ENCODE measurements around the gene LRP11.
A peak's percentile ranks its signal among the peaks of the same experiment; 100 is the strongest.
"Not testable (repeated sequence)": the region's sequence is repeated elsewhere in the genome, so short reads cannot be mapped to it uniquely, and the experiment has no call there.

Gene LRP11

DNA sequence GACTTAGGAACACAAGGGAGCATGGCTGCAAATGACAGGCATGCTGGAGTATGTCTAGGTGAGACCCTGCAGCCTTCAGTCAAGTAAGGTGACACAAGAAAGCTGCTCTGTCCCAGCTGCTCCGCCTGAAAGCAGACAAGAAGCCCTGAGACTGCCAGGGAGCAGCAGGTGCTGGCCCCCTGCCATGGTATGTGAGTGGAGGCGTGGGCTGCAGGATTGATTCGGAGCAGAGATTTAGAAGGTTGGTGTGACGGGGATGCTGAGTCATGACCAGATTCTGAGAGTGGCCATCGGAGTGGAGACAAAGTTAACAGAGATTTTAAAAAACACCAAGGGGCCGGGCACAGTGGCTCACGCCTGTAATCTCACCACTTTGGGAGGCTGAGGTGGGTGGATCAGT, 17.8 kb downstream of the LRP11 start:
- no peak for DNase-seq

DNA sequence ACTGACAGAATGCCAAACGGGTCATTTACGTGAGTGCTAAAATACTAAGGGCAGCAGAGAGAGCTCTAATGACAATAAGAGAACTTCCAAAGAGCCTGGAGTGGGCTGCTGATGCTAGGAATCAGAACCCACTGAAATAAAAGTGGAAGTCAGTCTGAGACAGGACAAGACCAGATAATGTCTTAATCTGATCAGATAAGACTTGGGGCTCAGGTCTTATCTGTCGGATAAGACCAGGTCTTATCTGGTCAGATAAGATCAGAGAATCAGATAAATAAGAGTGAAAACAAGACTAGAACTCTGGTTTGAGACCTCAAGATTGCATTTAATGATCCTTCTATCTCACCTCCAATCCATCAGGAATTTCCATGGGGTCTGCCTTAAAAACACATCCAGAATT, 18.6 kb downstream of the LRP11 start:
- no peak for DNase-seq

DNA sequence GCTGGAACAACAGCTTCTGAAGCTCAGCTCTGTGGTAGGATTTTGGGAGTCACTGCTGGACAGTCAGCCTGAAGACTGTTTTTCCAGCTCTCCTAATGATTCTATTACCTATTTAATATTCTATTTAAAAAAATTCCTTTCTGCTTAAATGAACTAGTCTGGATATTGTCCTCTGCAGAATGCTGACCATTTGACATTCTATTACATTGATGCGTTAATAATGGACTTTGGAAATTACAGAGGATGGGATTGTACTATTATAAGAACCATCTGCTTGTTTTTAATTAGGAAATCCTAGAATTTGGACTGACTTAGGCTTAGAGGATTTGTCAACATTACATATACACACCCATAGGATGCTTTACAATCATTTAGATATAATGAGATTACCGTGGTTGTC, 19.7 kb downstream of the LRP11 start:
- DNase-seq, result no peak

DNA sequence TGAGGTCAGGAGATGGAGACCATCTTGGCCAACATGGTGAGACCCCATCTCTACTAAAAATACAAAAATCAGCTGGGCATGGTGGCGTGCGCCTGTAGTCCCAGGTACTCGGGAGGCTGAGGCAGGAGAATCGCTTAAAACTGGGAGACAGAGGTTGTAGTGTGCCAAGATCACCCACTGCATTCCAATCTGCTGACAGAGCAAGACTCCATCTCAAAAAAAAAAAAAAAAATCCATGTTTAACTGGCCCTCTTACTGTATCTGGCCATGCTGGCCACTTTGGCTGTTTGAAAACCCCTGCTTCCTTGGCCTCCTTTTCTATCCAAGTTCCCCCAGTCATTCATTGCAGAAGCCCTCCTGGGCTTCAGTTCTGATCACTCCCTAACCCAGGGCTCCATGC, 20.1 kb downstream of the LRP11 start:
- DNase-seq, result not testable (repeated sequence)

DNA sequence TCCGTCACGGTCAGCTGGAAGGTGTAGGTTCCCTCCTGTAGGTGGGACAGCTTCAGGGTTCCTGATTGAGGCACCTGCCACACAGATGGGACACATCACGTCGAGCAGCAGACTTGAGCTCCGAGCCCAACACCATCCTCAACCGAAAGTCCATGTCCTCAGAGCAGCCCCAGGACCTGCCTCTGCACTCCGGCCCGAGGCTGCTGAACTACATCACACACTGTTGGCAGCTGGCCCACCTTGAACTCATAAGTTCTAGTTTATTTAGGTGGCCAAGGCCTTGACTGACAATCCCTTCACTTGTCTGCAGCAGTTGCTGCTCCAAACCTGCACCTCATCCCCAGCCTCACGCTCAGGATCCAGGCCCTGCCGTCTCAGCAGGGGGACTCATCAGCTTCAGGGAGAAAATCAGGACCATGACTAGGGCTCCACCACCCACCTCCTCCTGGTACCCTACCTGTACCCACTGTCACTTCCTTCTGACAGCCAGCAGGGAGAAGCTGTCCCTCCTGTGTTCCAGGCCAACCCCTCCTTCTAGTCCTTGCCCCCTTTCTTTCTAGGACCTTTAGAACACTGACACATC, 21.0 kb downstream of the LRP11 start:
- DNase-seq, result no peak

DNA sequence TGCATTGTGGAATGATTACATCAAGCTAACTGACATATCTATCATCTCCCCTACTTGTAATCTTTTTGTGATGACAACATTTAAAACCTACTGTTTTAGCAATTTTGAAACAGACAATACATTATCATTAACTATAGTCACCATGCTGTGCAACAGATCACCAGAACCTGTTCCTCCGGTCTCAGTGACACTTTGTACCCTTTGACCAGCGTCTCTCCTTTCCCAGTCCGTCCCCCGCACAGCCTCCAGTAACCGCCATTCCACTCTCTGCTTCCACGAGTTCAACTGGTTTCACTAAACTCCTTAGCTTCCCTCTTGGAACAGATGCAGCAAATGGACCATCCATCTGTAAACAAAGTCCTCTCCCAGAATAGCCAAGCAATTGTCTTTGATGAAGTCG, 21.8 kb downstream of the LRP11 start:
- no peak for DNase-seq

DNA sequence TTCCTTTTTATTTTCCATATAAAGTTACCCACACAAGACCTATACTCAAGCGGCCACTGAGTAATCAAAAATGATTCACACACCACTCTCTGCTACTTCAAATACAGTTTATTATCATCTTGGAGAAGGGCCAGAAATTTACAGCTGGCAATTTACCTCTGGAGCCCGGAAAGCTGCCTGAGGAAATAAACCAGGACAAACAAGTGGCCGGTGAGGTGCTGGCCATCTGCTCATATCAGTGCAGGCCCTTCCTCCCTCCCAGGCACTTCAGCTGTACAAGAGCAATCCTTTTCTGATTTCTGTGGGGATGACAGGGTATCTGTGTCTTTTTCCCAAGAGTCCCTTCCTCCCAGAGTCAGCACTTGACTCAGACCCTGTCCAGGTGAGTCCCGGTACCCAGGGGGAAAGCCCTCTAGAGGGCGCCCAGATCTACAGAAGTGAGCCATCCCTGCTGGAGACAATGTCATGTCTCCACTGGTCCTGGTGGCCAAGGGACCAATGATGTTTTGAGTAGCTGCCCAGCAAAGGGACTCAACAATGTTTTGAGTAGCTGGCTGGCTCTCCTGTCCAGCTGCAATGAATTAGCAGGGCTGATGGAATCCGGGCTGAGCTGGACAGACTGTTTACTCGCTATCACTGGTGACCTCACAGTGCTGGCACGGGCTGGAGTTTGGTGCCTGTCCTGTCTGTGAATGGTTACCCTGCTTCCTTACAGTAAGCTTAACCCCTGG, 23.6 kb downstream of the LRP11 start:
- peak; percentile 60 for DNase-seq

DNA sequence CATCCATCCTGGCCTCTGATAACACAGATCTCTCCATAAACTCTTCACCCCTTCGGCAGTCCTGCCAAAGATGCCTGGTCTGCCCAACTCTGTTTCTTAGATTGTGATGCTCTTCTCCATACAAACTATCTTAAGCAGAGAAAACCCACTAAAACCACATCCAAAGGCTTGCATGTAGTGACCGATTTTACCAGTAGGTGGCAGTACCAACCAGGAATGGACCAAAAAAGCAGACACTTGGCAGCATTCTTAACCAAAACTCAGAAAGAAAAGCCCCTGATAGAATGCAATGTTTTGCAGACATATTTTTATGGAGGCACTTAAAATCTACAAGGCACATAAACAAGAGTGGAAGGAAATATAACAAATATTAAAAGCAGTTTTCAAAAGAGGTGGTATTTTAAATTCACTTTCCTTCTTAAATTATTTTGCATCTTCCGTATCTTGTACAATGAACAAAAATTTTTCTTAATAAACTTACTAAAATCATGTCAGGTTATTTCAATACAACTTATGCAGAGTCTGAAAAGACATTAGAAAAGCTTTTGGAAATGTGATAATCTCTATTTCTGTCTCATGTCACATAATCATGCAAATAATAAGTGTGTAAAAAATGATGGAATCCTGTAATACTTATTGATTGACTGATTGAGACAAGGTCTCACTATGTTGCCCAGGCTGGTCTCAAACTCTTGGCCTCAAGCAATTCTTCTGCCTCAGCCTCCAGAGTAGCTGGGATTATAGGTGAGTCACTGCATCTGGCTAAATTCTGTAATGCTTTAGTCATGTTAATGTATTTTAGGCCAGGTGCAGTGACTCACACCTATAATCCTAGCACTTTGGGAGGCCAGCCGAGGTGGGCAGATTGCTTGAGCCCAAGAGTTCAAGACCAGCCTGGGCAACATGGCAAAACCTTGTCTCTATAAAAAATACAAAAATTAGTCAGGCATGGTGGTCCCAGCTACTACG, 29.4 kb downstream of the LRP11 start:
- peak; percentile 57 for DNase-seq

DNA sequence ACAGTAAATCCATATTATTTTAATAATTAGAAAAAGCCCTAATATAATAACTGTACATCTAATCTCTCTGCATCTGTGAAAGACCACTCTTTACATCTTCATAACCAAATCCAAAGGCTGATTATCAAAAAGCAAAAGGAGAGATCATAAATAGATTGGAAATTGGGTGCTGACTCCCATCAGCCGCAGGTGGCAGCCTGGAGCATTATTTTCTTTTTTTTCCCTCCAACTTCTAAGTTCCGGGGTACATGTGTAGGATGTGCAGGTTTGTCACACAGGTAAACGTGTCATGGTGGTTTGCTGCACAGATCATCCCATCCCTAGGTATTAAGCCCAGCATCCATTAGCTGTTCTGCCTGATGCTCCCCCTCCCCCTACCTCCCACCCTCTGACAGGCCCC, 30.5 kb downstream of the LRP11 start:
- DNase-seq, result no peak

DNA sequence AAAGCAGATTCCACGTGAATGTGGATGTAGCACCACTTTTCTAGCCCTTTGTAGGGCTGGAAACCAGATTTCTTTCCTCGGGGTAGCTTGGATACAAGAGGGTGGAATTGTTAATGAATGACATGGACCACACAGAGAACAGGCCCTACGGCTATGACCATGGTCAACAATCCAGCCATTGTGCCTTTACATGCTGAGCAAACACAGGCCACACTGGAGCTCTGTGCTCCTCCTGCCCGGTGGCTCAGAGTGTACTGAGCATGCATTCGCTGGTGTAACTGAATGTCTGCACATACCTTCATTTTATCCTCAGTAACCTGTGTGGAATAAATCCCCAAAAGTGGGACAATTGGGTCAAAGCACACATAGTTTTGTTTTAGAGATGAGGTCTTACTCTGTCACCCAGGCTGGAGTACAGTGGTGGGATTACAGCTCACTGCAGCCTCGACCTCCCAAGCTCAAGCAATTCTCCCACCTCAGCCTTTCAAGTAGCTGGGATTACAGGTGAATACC, 32.8 kb downstream of the LRP11 start:
- DNase-seq, result no peak

DNA sequence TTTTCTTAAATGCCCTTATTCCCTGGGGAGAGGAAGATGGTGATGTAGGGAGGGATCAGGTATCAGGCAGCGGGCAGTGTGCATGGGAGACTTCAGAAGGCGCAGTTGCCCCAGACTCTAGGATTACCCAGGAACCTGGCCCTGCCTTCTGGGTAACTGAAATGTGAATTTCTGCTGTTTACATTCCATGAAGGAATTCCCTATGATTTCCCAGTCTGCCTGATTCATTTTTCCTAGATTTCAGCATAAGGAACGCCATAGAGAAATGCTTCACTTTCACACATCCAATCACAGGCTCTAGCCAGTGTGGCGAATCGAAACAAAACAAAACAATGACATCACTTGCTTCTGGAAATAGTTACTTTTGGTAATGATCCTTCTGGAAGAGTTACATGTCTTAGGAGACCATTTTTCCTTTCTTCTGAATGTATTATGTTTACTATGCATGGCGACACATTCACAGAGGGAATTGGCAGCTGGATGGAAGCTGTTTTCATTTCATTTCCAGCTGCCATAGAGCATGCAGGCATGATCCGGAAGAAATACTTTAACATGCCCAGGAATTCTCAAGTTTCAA, 33.3 kb downstream of the LRP11 start:
- no peak for DNase-seq

DNA sequence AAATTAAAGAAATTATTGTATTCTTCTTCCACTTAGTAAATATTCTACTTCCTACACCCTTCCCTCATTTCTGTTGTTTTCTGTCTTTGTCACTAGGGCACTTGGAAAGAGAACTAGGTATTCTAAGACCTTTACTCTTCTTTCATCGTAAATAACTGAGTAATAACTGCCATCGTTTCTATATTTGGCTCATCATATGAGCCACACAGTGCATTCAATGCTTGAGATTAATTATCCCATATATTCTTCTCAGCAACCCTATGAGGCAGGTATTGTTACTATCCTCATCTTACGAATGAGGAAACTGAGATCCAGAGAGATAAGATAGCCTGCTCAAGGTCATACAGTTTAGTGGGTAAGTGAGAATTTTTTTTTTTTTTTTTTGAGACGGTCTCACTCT, 38.9 kb downstream of the LRP11 start:
- DNase-seq, result no peak

DNA sequence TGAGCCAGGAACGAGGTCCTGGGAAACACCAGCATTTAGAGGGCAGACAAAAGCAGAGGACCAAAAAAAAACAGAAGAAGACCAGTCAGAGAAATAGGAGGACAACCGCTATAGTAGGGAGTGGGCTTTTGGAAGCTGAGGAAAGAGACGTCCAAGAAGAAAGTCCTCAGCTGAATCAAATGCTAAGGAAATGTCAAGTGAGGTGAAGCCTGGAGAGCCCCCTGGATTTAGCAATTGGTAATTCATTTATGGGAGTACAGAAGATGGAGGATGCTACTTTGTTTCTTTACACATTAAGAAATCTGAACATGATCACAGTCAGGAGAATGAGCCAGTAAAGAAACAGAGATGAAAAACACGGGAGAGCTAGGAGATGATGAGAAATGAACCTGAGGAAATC, 41.1 kb downstream of the LRP11 start:
- DNase-seq, result no peak

DNA sequence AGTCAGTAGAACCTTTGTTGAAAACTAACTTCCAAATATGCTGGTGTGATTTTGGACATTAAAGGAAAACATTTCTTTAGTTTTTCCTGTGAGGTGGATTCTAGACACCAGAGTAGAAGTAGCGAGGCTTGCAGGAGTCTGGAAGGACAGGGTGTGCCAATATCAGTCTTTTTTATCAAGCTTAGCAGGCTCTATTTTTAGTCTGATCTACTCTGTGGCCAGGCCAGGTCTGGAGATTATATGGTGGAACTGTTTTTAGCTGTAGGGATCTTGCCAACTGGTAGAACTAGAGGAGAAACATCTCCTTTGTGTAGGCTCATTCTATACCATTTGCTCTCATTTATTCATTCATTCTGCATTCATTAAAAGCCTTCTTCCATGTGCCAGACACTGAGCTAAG, 42.7 kb downstream of the LRP11 start:
- DNase-seq, result no peak

DNA sequence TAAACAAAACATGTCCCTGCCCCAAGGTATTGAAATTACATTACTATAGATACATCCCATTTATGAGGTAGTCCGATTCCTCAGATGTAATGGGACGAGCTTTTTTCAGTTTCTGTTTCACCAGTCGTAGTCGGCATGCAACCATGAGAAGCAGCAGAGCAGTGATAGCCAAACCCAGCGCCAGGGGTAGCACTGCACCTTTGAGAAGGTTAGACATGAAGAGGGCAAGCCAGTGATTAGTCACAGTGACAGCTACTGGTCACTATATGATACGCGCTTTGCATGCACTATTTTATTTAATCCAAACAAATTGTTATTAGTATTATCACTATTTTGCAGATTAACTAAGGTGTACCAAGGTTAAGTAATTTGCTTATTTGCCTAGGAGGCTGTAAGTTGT, 43.7 kb downstream of the LRP11 start:
- DNase-seq, result no peak

DNA sequence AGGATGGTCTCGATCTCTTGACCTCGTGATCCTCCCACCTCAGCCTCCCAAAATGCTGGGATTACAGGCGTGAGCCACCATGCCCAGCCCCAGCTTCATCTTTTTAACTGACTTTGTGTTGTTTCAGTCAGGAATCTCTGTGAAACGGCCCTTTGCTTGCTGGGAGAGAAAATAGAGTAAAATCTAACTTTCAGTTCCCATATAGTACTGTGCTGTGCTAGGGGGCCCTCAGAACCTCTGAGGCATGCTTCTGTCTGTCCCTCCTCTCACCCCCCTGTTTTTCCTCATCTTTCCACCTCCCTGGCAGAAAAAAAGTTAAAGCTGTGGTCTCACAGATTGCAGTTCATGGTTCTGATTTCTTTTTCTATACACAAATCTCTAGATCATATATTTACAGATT, 48.4 kb downstream of the LRP11 start:
- no peak for DNase-seq

DNA sequence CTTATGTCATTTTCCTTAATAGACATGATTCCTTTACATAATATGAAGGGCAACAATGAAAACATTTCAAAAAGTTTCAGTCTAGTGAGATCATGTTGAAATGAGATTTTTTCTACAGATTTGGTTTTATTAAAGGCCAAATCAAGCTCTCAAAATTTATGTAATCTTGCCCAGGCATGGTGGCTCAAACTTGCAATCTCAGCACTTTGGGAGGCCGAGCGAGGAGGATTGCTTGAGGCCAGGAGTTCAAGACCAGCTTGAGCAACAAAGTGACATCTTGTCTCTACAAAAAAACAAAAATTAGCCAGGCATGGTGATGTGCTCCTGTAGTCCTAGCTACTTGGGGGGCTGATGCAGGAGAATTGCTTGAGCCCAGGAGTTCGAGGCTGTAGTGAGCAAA, 50.8 kb downstream of the LRP11 start:
- DNase-seq, result no peak

DNA sequence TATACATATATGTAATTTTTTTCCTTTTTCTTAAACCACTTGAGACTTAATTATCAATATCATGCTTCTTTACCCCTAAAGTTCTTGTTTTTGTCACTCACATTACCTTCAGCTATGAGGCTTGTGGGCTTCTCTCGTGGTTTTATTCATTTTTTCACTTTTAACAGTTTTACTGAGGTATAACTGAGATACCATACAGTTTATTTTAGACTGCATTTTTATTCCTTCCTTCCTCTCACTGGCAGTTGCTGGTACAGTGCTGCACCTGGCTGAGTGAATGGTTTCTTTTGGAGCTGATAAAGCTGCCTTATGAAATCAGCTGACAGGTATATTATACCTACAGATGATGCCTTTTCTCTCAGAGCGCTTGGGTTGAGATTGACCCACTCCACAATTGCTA, 54.4 kb downstream of the LRP11 start:
- DNase-seq, result no peak

DNA sequence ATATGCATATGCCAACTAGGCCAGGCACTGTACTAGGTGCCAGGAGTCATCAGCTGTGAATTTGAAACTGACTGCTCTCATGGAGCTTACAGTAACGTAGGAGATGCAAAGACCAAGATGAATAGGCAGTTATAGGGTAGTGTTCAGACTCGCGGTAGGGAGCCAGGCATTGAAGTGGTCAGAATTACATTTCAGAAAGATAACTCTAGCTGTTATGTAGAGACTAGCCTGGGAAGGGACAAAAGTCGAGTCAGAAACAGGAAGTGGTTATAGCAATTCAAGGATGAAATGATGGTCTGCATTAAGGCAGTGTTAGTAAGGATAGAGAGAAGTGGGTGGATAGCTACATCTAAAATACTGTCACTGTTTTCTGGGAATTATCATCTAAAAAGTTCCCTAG, 58.0 kb downstream of the LRP11 start:
- no peak for DNase-seq

DNA sequence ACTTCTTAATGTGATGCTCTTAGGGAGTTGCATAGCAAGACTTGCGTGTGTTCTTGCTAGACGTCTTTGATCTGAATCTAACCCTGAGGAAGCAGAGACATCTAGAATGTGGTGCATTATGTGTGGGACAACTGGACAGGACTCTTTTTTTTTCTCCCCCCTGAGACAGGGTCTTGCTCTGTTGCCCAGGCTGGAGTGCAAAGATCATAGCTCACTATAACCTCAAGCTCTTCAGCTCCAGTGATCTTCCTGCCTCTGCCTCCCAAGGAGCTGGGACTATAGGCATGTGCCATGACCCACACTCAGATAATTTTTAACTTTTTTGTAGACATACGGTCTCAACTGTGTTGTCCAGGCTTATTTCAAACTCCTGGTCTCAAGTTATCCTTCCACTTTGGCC, 80.6 kb downstream of the LRP11 start:
- no peak for DNase-seq

DNA sequence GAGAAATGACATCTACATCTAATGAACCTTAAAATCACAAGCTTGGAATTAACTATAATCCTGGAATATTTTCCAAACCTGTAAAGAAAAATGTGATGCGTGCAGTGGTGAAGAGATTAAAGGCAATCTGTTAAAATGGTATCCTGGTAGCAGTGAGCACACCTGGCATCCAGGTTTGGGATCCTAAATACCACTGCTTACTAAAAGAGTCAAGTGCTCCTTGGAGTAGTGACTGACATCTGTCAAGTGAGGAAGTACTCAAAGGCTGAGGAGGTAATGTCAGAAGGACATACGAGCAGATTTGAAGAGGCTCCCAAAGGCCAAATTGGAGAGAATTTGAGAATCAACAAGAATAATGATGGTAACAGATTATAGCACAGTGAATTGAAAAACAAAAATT, 81.8 kb downstream of the LRP11 start:
- DNase-seq, result no peak

DNA sequence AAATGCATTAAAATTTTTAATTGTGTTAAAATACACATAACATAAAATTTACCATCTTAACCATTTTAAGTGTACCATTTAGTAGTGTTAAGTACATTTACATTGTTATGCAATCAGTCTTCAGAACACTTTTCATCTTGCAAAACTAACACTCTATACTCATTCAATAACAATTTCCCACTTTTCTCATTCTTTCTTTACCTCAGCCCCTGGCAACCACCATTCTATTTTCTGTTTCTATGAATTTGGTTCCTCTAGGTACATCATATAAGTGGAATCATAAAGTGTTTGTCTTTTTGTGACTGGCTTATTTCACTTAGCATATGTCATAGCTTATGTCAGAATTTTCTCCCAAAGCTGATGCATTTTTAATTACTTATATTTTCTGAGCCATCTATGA, 82.4 kb downstream of the LRP11 start:
- no peak for DNase-seq

DNA sequence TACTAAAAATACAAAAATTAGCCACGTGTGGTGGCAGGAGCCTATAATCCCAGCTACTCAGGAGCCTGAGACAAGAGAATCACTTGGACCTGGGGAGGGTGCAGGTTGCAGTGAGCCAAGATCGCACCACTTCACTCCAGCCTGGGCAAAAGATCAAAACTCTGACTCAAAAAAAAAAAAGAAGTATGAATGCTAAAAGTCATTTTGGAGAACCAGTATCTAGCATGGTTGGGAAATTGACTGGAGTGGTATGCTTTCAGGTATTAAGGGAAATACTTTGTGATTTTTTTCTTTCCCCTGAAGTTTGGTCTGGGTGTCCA, 84.6 kb downstream of the LRP11 start:
- DNase-seq, result no peak

DNA sequence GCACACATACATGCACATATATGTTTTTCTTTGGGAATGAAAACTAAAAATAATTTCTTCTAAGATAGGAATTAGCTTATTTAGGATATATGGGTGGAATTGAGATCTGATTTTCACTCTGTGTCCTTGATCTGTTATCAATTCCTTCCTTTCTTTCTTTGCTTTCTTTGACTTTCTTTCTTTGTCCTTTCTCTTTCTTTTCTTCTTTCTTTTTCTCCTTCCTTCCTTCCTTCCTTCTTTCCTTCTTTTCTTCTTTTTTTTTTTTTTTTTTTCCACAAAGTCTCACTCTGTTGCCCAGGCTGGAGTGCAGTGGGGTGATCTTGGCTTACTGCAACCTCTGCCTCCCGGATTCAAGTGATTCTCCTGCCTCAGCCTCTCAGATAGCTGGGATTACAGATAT, 86.5 kb downstream of the LRP11 start:
- DNase-seq, result no peak
